HCT116 (cell line): Measurements from ENCODE around the gene TTC23. TPM values are rescaled to one million over a fixed set of nuclear protein-coding genes. Genes with fewer than 3 reads are reported as not detected.

Experiments used
- ATAC-seq: fragments of 200-7000 bp; cut with Tn5 transposase; 2 replicates; pipeline ENCODE4 v1.9.1; 2020; ENCODE audit warnings: mild to moderate bottlenecking, moderate library complexity
- BruUV-seq: library from RNA; stranded (reverse); fragments of 400-500 nt; replicated peaks from 2 replicates; lab custom pipeline; 2021; lab: Mats Ljungman, UMichigan
- CTCF ChIA-PET: fragments of 300-600 bp; sonication (Branson Sonifier 250); formaldehyde crosslinking; loops from one replicate; lab custom pipeline; 2021; ENCODE audit warnings: antibody characterized with exemption; lab: Charles Lee
- POLR2A ChIA-PET: fragments of 300-600, 350-600 bp; sonication (Branson Sonifier 250); formaldehyde crosslinking; loops from one replicate; lab custom pipeline; 2021; ENCODE audit warnings: antibody characterized with exemption; lab: Charles Lee
- RAD21 ChIA-PET, 2 experiments: fragments of 300-600 bp; sonication (Branson Sonifier 250); formaldehyde crosslinking; loops; one replicate each; lab custom pipeline; 2023; ENCODE audit warnings: low total read pairs in 2 of 2; ENCODE audit not compliant: uncharacterized antibody in 2 of 2, unreplicated experiment in 2 of 2, low non-redundant PET in 1 of 2; lab: Charles Lee
- DNase-seq: peaks from one replicate; pipeline ENCODE4 v3.0.0-alpha.2; 2010; ENCODE audit warnings: low read depth, low spot score
- H2AFZ ChIP-seq: fragments of 200-600 bp; shearing (Covaris generic), sonication (generic); 2 replicates; pipeline ENCODE4 v1.6.1; 2017; ENCODE audit warnings: low read depth, mixed run types, mixed read lengths, antibody characterized with exemption, low read length; ENCODE audit not compliant: poor library complexity, severe bottlenecking
- H3K27ac ChIP-seq: 2 replicates; pipeline ENCODE4 v1.5.1; 2012; ENCODE audit warnings: low read depth, low read length
- H3K27me3 ChIP-seq: fragments of 200-600 bp; sonication (generic); 2 replicates; pipeline ENCODE4 v1.6.1; 2016; ENCODE audit warnings: mixed run types, low read length, mixed read lengths; ENCODE audit not compliant: insufficient read depth
- H3K36me3 ChIP-seq, 2 experiments: fragments of 200-500 bp in 1 of 2; fragments of 200-600 bp in 1 of 2; sonication (Bioruptor generic) in 1 of 2; sonication (generic) in 1 of 2; 2 replicates each; pipeline versions ENCODE4 v1.5.1 to v1.6.1; 2014 to 2016; ENCODE audit warnings: low read length in 2 of 2, inconsistent platforms in 1 of 2, mixed read lengths in 1 of 2, mixed run types in 1 of 2; ENCODE audit not compliant: insufficient read depth in 2 of 2, control insufficient read depth in 1 of 2
- H3K4me1 ChIP-seq, 2 experiments: fragments of 200-600 bp in 1 of 2; sonication (generic) in 1 of 2; 2 replicates each; pipeline versions ENCODE4 v1.5.1 to v1.6.1; 2012 to 2017; ENCODE audit warnings: low read length in 2 of 2, inconsistent platforms in 1 of 2, mild to moderate bottlenecking in 1 of 2, mixed read lengths in 1 of 2, mixed run types in 1 of 2, moderate library complexity in 1 of 2; ENCODE audit not compliant: insufficient read depth in 2 of 2, control insufficient read depth in 1 of 2
- H3K4me2 ChIP-seq: fragments of 200-600 bp; sonication (generic); 2 replicates; pipeline ENCODE4 v1.6.1; 2017; ENCODE audit warnings: mixed run types, low read length, mixed read lengths
- H3K4me3 ChIP-seq, 2 experiments: fragments of 200-600 bp in 1 of 2; sonication (generic) in 1 of 2; replicated peaks in 1 of 2; 2 replicates each; pipeline ENCODE4 v1.5.1; 2011 to 2016; ENCODE audit warnings: low read length in 2 of 2, control low read depth in 1 of 2, low read depth in 1 of 2, mild to moderate bottlenecking in 1 of 2, mixed read lengths in 1 of 2, mixed run types in 1 of 2
- H3K79me2 ChIP-seq: fragments of 200-600 bp; sonication (generic); 2 replicates; pipeline ENCODE4 v1.6.1; 2017; ENCODE audit warnings: mild to moderate bottlenecking, mixed run types, low read length, moderate library complexity, mixed read lengths; ENCODE audit not compliant: insufficient read depth
- H3K9ac ChIP-seq: fragments of 200-600 bp; sonication (generic); 2 replicates; pipeline ENCODE4 v1.6.1; 2016; ENCODE audit warnings: low read length, mixed read lengths
- H3K9me2 ChIP-seq: fragments of 200-600 bp; sonication (generic), shearing (Covaris generic); 2 replicates; pipeline ENCODE4 v1.6.1; 2017; ENCODE audit warnings: mixed run types, mild to moderate bottlenecking, moderate library complexity; ENCODE audit not compliant: insufficient read depth
- H3K9me3 ChIP-seq, 2 experiments: fragments of 200-500 bp in 1 of 2; fragments of 200-600 bp in 1 of 2; sonication (Bioruptor generic) in 1 of 2; sonication (generic) in 1 of 2; 2 replicates each; pipeline ENCODE4 v1.6.1; 2014 to 2017; ENCODE audit warnings: low read length in 2 of 2, mixed read lengths in 2 of 2, inconsistent platforms in 1 of 2, low read depth in 1 of 2, mild to moderate bottlenecking in 1 of 2, mixed run types in 1 of 2, moderate library complexity in 1 of 2; ENCODE audit not compliant: control insufficient read depth in 1 of 2, insufficient read depth in 1 of 2
- H4K20me1 ChIP-seq: fragments of 200-600 bp; sonication (generic), shearing (Covaris generic); 2 replicates; pipeline ENCODE4 v1.6.1; 2017; ENCODE audit warnings: mixed run types, mild to moderate bottlenecking, moderate library complexity; ENCODE audit not compliant: insufficient read depth
- CEBPB ChIP-seq: IDR thresholded peaks from 2 replicates; pipeline ENCODE4 v1.6.1; 2012; ENCODE audit warnings: low read depth
- EGR1 ChIP-seq: IDR thresholded peaks from 2 replicates; pipeline ENCODE4 v1.6.1; 2012; ENCODE audit warnings: low read depth
- EZH2 ChIP-seq: fragments of 200-600 bp; sonication (generic); IDR thresholded peaks from 2 replicates; pipeline ENCODE4 v1.6.1; 2017; ENCODE audit warnings: antibody characterized with exemption, mixed run types
- EZH2phosphoT487 ChIP-seq: fragments of 200-600 bp; IDR thresholded peaks from 2 replicates; pipeline ENCODE4 v1.6.1; 2018; ENCODE audit warnings: antibody characterized with exemption, borderline replicate concordance
- FOSL1 ChIP-seq: IDR thresholded peaks from 2 replicates; pipeline ENCODE4 v1.6.1; 2012; ENCODE audit warnings: low read depth
- POLR2A ChIP-seq: IDR thresholded peaks from 2 replicates; pipeline ENCODE4 v1.7.0; 2011; ENCODE audit warnings: borderline replicate concordance; ENCODE audit not compliant: insufficient read depth, insufficient read length; ENCODE audit errors: extremely low read depth
- POLR2AphosphoS5 ChIP-seq: IDR thresholded peaks from 2 replicates; pipeline ENCODE4 v1.6.1; 2011; ENCODE audit warnings: mild to moderate bottlenecking, low read depth, low read length, moderate library complexity
- RAD21 ChIP-seq: IDR thresholded peaks from 2 replicates; pipeline ENCODE4 v1.6.1; 2012; ENCODE audit warnings: low read depth, mild to moderate bottlenecking
- SP1 ChIP-seq: IDR thresholded peaks from 2 replicates; pipeline ENCODE4 v1.6.1; 2012; ENCODE audit warnings: low read depth
- SRF ChIP-seq: IDR thresholded peaks from 2 replicates; pipeline ENCODE4 v1.6.1; 2012; ENCODE audit warnings: low read depth
- ZFX ChIP-seq: fragments of 450-650 bp; IDR thresholded peaks from 2 replicates; pipeline ENCODE4 v1.6.1; 2017
- intact Hi-C: fragments of 100-400 bp; cut with micrococcal nuclease; formaldehyde crosslinking; loops from 2 replicates; pipeline ENCODE4 v1.10.0; 2022
- total RNA-seq: library from RNA; stranded (reverse); gene quantifications from one replicate; pipeline ENCODE4 v1.2.1, GENCODE V29; 2021; ENCODE audit not compliant: unreplicated experiment
- TF ChIP-seq, protein P1 (sequence below): IDR thresholded peaks from 2 replicates; pipeline ENCODE4 v1.6.1; 2012
- TF ChIP-seq, protein P2 (sequence below): IDR thresholded peaks from 2 replicates; pipeline ENCODE4 v1.6.1; 2012
- TF ChIP-seq, protein P3 (sequence below): IDR thresholded peaks from 2 replicates; pipeline ENCODE4 v1.6.1; 2012; ENCODE audit warnings: low read depth

Gene TTC23
- total RNA-seq, 1 experiment from 2014 or later: 10.2 TPM

DNA sequence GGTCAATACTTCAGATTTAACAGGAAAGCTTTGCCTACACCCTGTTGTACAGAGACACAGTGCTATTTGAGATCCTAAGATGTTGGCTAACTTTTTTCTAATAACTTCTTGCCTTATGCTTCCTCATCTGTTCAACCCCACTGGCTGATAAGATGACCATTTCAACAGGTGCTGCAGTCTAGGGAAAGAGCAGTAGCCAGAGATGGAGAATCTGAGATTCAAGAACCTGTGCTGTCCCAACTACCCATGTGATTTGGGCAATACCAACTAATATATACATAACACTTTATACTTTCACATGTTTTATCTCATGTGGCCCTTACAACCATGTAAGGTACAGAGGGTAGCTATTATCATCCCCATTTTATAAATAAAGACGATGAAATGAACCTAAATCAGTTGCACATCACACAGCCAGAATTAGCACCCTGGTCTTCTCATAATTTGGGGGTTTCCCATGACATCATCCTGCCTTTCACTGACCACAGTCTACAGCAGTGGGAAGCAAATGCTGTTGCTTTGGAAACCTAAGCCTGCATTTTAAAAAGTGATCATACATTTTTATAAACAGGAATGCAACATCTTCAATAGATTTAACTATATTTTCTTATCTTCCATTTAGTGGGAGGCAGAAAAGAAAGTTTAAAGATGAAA is 9.7 kb downstream of the TTC23 start:
- Histone ChIP-seq H4K20me1 (no peaks in the 10 kb centered on the region), H2AFZ (no peak overlapping the region), H3K9me3 (no peaks in the 10 kb centered on the region), H3K27me3 (no peaks in the 10 kb centered on the region), H3K9me2 (no peaks in the 10 kb centered on the region), H3K36me3 (no peaks in the 10 kb centered on the region), H3K4me1 (no peaks in the 10 kb centered on the region), H3K4me3 (no peak overlapping the region), H3K4me2 (no peak overlapping the region), H3K9ac (no peak overlapping the region), H3K27ac (no peak overlapping the region), H3K79me2 (no peaks in the 10 kb centered on the region; the same call in 1 of the 2 replicates)
- ATAC-seq (no peak), DNase-seq (no peak)
- ChIA-PET CTCF (no interaction called here), RAD21 (no interaction called here), POLR2A (no interaction called here)
- TF ChIP-seq FOSL1: no peak
- TF ChIP-seq EGR1: no peak
- TF ChIP-seq POLR2A: no peak
- TF ChIP-seq RAD21: no peak
- no peak for TF ChIP-seq SP1
- no peak for TF ChIP-seq EZH2phosphoT487
- TF ChIP-seq, protein P1, sequence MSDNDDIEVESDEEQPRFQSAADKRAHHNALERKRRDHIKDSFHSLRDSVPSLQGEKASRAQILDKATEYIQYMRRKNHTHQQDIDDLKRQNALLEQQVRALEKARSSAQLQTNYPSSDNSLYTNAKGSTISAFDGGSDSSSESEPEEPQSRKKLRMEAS: no peak
- no peak for TF ChIP-seq ZFX
- TF ChIP-seq, protein P2, sequence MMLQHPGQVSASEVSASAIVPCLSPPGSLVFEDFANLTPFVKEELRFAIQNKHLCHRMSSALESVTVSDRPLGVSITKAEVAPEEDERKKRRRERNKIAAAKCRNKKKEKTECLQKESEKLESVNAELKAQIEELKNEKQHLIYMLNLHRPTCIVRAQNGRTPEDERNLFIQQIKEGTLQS: no peak
- TF ChIP-seq, protein P3, sequence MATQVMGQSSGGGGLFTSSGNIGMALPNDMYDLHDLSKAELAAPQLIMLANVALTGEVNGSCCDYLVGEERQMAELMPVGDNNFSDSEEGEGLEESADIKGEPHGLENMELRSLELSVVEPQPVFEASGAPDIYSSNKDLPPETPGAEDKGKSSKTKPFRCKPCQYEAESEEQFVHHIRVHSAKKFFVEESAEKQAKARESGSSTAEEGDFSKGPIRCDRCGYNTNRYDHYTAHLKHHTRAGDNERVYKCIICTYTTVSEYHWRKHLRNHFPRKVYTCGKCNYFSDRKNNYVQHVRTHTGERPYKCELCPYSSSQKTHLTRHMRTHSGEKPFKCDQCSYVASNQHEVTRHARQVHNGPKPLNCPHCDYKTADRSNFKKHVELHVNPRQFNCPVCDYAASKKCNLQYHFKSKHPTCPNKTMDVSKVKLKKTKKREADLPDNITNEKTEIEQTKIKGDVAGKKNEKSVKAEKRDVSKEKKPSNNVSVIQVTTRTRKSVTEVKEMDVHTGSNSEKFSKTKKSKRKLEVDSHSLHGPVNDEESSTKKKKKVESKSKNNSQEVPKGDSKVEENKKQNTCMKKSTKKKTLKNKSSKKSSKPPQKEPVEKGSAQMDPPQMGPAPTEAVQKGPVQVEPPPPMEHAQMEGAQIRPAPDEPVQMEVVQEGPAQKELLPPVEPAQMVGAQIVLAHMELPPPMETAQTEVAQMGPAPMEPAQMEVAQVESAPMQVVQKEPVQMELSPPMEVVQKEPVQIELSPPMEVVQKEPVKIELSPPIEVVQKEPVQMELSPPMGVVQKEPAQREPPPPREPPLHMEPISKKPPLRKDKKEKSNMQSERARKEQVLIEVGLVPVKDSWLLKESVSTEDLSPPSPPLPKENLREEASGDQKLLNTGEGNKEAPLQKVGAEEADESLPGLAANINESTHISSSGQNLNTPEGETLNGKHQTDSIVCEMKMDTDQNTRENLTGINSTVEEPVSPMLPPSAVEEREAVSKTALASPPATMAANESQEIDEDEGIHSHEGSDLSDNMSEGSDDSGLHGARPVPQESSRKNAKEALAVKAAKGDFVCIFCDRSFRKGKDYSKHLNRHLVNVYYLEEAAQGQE: no peak
- TF ChIP-seq CEBPB: no peak
- no peak for TF ChIP-seq SRF
- no peak for TF ChIP-seq POLR2AphosphoS5
- TF ChIP-seq EZH2: no peak
- intact Hi-C loops: no loop called here
- no TSS peak for BruUV-seq
